ENCODE results near the gene OSBPL3.
A peak's percentile ranks its signal among the peaks of the same experiment; 100 is the strongest.
"Not testable (repeated sequence)": the region's sequence is repeated elsewhere in the genome, so short reads cannot be mapped to it uniquely, and the experiment has no call there.

OSBPL3 gene

GRCh38 chr7:24979863-24980533, at the start of gene OSBPL3:
TSS of gene OSBPL3 (minus strand) at chr7:24980178. CDS start at chr7:24892472, 87,706 bp downstream.
- DNase-seq, result peak; percentile 88 to 89

GRCh38 chr7:25029075-25029474, 49.1 kb upstream of the OSBPL3 start:
- DNase-seq, result no peak

DNA sequence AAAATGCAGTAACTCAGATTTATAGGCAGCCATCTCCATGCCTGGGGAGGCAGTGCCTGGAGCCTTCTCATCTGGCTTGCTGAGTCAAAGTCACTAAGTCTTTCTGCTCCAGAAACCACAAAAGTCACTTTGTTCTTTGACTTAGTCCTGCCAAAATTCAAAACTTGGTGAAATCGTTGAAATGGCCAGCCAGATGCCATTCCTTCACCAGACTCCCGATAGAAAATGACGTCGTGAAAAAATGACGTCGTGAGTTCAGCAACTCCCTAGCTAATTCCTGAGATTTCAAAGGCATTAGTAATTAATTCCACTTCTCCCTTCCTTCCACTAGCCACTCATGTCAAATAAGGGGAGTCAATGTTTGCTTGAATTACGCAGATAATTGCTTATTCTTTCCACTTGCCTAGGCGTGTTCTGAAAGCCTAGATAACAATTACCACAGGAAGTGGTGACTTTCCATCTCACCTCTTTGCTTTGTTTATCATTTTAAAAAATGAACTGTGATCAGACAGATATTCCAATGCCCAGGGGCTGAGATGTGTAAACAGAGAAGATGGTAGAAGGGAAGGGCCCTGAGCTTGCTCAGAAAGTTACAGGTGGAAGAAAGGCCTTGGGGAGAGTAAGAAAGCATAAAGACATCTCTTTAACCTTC, 48.5 kb upstream of the OSBPL3 start:
- DNase-seq, result peak; percentile 76 to 87

- DNase-seq, result peak in 1 of 2 experiments; percentile 46
Observed at GRCh38 chr7:25026156-25026555, 46.2 kb upstream of the OSBPL3 start.

GRCh38 chr7:25025218-25025671, 45.3 kb upstream of the OSBPL3 start:
- DNase-seq, result peak; percentile 70 to 92

DNA sequence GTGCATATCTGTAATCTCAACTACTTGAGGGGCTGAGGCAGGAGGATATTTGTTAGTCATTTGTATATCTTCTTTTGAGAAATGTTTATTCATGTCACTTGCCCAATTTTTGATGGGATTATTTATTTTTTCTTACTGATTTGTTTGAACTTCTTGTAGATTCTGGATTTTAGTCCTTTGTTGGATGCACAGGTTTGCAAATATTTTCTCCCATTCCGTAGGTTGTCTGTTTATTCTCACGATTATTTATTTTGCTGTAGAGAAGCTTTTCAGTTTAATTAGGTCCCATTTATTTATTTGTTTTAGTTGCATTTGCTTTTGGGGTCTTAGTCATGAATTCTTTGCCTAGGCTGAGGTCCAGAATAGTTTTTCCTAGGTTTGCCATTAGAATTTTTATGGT, 44.1 kb upstream of the OSBPL3 start:
- no peak for DNase-seq

- not testable (repeated sequence) for DNase-seq
Observed at GRCh38 chr7:25017671-25018070, 37.7 kb upstream of the OSBPL3 start.

DNA sequence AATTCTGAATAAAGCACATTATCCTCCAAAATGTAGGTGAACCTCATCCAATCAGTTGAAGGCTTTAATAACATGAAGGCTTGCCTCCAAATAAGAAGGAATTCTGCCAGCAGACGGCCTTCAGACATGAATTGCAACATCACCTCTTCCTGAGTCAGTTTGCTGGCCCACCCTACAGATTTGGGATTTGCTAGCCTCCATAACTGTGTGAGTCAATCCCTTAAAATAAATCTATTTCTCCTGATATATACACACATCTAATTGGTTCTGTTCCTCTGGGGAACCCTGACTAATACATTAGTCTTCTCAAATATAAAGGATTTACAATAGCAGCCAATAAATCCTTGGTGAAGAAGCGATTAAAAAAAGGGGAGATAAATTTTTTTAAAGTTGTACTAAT, 34.8 kb upstream of the OSBPL3 start:
- no peak for DNase-seq

GRCh38 chr7:25012710-25013109, 32.7 kb upstream of the OSBPL3 start:
- not testable (repeated sequence) for DNase-seq

GRCh38 chr7:25012254-25012653, 32.3 kb upstream of the OSBPL3 start:
- DNase-seq, result no peak

GRCh38 chr7:25009257-25009656, 29.3 kb upstream of the OSBPL3 start:
- DNase-seq, result no peak

DNA sequence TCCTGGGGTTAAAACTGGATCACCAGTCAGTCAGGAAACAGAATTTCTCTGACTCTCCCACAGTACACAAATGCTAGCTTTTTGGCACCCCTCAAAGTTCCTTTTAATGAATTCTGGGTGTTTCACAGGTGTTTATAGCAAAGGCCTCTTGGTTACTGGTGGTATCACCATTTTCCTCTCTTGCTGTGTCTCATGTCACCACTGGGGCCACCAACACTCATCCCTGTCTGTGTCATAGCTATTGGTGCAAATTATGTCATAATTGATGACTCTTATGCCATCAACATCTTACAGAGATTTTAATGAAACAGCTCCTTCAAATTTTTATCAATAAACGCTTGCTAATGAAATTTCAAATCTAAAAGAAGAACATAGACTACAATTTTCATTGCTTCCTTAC, 27.7 kb upstream of the OSBPL3 start:
- no peak for DNase-seq

DNA sequence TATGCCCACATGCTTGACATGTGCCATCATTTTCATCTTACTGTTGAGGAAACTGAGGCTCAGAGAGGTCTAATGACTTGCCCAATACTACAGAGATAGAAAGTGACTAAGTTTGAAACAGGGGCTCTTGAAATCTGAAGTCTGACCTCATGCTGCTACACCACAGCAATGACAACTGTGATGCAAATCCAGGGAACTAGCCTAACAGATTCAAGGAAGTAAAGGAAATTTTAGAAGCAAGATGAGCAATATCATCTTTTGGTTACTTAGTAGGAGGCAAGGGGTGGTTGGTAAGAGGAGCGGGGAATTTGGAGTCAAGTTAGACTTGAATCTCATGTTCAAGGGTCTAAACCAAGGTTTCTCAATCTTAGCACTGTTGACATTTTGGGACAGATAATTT, 26.3 kb upstream of the OSBPL3 start:
- DNase-seq, result no peak

DNA sequence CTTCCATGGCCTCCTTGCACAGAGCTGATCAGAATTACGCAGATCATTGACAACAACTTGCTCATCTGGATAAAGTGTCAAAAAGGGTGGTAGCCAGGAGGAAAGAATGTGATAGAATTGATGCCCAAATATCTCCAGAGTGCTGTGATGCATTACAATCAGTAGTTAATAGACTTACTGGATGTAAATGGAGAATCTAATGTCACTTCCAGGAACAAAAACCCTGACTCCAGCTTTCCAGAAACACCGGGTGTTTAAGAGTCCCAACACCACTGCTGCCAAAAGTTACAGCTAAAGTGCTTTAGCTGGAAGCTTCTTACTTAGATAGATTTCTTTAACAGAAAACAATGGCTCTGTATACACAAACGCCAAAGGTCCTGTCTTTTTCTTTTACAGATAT, 25.7 kb upstream of the OSBPL3 start:
- no peak for DNase-seq

DNA sequence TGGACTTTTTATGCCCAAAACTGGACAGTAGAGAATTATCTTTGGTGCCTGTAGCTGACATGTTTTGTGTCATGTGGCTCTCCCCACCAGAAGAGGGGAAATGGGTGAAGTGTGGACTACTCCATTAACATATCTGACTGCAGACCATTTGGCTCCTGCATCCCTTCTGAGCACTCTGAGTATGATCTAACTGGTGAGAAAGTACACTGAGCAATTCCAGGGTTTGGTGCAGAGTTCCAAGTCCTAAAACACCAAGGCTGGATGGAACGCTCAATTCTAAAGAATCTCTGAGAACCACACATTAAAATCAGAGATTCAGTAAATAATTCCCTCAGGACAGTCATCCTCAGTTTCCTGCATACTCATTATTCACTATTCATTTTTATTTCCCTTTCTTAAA, 22.8 kb upstream of the OSBPL3 start:
- no peak for DNase-seq

DNA sequence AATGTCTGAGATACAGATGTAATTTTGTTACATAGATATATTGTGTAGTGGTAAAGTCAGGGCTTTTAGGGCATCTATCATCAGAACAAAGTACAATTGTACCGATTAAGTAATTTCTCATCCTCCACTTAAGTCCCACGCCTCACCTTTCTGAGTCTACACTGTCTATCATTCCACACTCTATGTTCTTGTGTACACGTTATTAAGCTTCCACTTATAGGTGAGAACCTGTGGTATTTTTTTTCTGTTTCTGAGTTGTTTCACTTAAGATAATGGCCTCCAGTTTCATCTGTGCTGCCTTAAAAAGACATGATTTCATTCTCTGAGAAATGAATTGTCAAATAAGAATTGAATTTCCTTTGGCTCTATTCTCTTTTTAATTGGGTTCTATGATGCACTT, 15.5 kb upstream of the OSBPL3 start:
- no peak for DNase-seq

- DNase-seq, result no peak
Observed at GRCh38 chr7:24992314-24992713, 12.3 kb upstream of the OSBPL3 start.

- DNase-seq, result no peak
Observed at GRCh38 chr7:24991353-24991752, 11.4 kb upstream of the OSBPL3 start.

DNA sequence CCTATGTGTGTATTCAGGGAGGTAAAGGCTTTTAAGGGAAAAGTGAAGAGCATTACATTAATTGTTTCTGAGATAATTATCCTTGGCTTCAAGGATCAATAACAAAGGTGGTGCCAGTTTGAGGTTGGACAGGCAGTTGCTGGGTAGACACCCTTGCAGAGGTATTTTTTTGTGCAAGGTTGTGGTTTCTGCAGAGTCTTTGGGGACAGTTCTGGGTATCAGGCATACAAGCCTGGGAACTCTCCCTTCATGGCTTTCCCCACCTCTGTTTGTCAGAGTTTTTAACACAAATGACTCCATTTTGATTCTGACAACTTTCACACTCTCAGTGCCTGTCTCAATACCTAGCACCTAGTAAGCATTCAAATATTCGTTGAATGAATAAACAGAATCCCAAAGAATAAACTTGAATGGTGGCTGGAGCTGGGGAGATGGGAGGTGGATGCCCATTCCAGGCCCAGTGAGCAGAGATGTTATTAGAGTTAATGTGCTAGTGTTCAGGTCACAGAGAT, 7.4 kb upstream of the OSBPL3 start:
- DNase-seq, result no peak

DNA sequence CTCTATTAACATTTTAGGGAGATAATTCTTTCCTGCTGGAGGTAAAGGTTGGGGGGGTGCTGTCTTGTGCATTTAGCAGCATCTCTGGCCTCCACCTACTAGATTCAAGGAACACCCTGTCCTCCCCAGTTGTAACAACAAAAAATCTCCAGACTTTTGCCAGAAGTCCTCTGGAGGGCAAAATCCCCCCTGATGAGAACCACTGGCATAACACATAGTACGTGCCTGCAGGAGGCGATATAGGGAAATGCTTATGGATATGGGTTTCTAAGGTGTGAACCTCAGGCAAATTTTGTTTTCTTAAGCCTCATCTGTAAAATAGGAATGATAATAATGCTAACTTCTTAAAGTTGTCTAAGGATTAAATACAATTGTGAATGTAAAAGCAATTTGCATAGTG, 2.9 kb upstream of the OSBPL3 start:
- no peak for DNase-seq

GRCh38 chr7:24981171-24981951, 1.4 kb upstream of the OSBPL3 start:
- no peak for DNase-seq

GRCh38 chr7:24980534-24981170, 674 bp upstream of the OSBPL3 start:
- DNase-seq, result no peak

DNA sequence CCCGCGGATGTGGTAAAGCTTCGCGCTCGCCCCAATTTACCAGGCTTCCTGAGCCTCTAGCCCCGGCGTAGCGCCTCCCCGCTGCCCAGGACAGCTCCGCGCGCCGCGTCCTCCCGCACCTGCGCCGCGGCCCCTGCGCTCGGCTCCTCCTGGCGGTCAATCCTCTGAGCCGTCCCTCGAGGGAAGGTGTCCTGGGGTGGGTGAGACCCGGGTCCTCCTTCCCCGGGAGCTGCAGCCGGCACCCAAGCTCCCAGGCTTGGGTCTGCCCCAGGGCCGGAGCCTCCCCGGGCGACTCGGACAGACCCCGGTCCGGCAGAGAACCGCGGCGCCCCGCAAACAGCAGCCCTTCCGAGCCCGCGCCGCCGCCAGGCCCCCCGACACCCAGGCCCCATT, 512 bp downstream of the OSBPL3 start:
- peak; percentile 41 to 60 for DNase-seq

All from SW 1271 (cell line).